GM12864 (cell line): ENCODE results near the gene PEAK1.
A peak's percentile ranks its signal among the peaks of the same experiment; 100 is the strongest.

Experiments
- DNase-seq: peaks from one replicate; pipeline ENCODE4 v3.0.0-alpha.2; 2011; ENCODE audit warnings: low read depth
- H3K4me3 ChIP-seq: 2 replicates; pipeline ENCODE4 v1.5.1; 2011; ENCODE audit warnings: mild to moderate bottlenecking, low read depth, low read length, control low read depth
- TF ChIP-seq, protein P1 (sequence below): IDR thresholded peaks from 2 replicates; pipeline ENCODE4 v1.5.1; 2011; ENCODE audit warnings: low read depth, mild to moderate bottlenecking, moderate library complexity, low read length, control low read depth, inconsistent platforms; ENCODE audit errors: missing control alignments

The PEAK1 gene

DNA sequence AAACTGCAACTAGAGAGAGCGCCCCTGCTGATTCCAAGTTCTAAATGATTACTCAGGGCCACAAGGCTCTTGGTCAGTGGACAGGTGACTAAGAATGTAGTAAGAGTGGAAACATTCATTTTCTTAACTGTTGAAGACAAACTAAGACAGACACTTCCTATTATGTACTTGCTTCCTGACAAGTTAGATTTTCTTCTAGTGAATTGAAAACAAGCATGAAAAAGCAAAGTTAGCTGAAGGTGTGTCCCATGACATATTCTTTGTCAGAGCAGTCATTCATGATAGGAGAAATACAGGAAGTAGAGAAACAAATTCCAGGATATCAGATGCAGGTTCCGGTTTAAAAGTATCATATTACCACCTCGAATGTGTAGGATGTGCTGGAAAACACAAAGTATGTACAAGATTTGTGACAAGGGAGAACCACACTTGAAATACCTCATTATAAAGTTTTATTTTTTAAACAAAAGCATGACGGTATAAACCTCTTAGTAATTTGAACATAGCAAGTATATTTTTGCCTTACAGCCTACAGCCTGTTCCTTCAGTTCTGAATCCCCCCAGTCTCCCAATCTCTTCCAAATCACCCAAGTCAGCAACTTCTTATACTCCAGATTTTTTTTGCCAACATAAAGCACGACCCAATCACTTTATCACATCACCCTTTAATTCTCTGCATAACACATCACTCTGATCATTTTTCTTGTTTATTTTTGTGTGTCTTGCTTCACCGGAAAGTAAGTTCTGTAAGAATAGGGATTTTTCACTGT, 355.2 kb downstream of the PEAK1 start:
- no peak overlapping the region for H3K4me3 ChIP-seq
- DNase-seq, result no peak
- TF ChIP-seq, protein P1, sequence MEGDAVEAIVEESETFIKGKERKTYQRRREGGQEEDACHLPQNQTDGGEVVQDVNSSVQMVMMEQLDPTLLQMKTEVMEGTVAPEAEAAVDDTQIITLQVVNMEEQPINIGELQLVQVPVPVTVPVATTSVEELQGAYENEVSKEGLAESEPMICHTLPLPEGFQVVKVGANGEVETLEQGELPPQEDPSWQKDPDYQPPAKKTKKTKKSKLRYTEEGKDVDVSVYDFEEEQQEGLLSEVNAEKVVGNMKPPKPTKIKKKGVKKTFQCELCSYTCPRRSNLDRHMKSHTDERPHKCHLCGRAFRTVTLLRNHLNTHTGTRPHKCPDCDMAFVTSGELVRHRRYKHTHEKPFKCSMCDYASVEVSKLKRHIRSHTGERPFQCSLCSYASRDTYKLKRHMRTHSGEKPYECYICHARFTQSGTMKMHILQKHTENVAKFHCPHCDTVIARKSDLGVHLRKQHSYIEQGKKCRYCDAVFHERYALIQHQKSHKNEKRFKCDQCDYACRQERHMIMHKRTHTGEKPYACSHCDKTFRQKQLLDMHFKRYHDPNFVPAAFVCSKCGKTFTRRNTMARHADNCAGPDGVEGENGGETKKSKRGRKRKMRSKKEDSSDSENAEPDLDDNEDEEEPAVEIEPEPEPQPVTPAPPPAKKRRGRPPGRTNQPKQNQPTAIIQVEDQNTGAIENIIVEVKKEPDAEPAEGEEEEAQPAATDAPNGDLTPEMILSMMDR, result no peak

DNA sequence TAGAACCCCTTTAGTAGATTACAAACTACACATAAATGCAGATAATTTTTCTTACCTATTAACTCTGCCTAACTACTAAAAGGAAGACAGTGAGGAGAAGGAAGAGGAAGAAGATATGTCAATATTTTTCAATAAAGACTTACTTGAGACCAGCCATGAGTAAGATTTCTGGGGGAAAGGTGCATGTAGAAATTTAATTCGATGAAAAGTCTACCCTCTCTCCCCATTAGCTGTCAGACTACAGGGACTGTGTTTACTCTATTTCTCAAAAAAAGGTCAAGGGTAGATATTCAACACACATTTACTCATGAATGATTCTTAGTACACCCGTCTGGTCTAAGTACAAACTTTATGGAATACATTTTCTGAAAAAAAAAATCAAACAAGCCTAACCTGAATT, 355.8 kb downstream of the PEAK1 start:
- no peak for DNase-seq
- TF ChIP-seq, protein P1, result no peak
- no peak overlapping the region for H3K4me3 ChIP-seq

DNA sequence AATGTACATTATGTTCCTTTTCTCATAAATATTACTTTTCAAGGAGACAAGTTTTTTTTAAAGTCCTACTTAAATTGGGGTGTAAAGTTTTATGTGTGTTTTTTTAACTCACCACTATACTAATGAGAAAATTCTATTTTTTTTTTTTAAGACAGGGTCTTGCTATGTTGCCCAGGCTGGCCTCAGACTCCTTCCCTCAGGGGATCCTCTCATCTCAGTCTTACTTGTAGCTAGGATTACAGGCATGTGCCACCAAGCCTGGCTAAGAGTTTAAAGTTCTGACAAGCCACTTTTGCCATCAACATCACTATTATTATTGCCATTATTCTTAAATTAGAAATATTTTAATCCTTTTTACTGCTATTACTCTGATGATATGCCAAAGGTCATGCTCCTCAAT, 356.7 kb downstream of the PEAK1 start:
- DNase-seq, result no peak
- TF ChIP-seq, protein P1, result no peak
- no peak overlapping the region for H3K4me3 ChIP-seq

DNA sequence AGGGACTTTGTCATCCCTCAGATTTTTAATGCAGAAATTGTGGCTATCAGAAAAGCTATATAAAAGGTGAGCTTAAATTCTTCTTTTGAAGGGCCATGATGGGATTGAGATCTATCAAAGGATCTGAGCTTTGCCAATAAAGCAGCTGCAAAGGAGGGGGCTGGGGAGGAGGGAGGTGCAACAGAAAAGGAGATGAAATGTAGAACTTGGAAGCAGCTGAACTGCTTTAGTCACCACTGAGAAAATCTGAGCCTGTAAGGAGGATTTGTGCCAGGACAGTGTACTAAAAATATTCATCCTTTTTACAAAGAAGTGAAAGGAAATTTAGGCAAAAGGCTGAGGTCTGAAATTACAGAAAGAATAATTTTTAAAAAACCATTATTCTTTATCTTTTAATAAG, 359.4 kb downstream of the PEAK1 start:
- no peak for DNase-seq
- TF ChIP-seq, protein P1, result no peak
- no peak overlapping the region for H3K4me3 ChIP-seq

DNA sequence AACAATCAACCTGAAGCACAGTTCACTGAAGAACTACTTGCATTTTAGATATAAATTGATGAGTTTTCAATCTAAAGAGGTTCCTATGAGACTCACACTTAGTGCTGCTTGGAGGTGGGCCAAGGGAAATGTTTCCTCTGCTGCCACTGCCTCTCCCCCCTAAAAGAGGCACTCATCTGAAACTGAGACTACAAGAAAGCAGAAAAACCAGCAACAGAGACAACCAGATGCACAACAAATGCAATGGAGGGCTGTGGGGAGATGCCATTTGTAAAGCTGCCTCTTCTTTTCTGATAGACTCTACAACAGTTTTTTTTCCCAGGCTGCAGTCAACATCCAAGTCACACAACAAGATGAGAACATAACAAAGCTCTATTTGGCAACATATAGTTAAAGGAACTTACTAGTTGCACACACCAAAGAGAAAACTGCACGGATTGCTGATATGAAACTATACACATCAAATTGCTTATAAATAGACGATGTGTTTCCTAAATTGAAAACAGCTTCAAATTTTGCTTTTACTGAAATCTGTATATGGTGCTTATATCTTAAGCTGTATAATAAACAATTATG, 360.0 kb downstream of the PEAK1 start:
- DNase-seq, result peak; percentile 53
- TF ChIP-seq, protein P1, result no peak
- peak overlapping the region; percentile 7; the same call in 1 of the 2 replicates for H3K4me3 ChIP-seq

DNA sequence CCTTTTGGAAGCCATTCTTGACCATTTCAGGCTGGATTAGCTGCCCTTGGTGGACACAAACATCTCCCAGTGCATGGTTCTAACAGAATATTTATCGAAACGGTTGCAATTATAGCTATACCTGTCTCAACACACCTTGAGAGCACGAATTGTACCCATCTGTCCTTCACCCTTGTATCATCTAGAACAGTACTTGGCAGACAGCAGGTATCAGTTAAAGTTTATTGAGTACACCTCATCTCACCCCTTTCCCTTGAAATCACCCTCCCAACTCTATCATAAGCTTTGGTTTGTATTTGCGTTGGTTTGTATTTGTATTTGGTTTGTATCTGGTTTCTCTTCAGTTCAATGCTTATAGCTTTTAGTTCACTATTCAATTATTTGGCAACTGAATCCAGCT, 361.4 kb downstream of the PEAK1 start:
- DNase-seq, result no peak
- H3K4me3 ChIP-seq, result no peak overlapping the region
- TF ChIP-seq, protein P1, result no peak

DNA sequence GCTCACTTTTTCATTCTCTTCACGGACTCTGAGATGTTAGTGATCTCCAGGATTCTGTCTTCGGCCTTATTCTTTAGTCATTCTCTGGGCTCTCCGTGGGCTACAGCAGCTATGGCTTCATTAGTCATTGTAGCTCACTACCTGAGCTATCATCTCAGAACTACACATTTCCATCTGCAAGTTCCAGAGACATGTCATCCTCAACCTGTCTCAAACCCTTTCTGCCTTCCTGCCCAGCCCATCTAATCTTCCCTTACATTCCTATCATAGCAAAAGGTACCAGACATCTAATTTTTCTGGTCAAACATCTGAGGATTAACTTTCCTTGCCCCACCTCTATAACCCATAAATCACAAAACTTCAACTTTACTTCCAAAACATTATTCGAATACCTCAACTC, 362.2 kb downstream of the PEAK1 start:
- TF ChIP-seq, protein P1, result no peak
- H3K4me3 ChIP-seq, result no peak overlapping the region
- no peak for DNase-seq
